Measurements from ENCODE around the gene MORC3.

GRCh38 chr21:36381841-36382589, 62.0 kb downstream of the MORC3 start:
- TF ChIP-seq CTCF (IDR thresholded peaks at IDR 0.05 in 2 of 3, conservative IDR thresholded peaks at IDR 0.05 in 1 of 3; ENCODE audit: borderline replicate concordance in 1 of 3, insufficient read depth in 1 of 3, low read depth in 2 of 3, low read length in 2 of 3) (no peak), ELF1 (IDR thresholded peaks at IDR 0.05; ENCODE audit: borderline replicate concordance, low read depth) (no peak)

Data from HCT116 (cell line).